GM21723 (cell line): ENCODE results near the gene DNA2.
"Not testable (repeated sequence)": the region's sequence is repeated elsewhere in the genome, so short reads cannot be mapped to it uniquely, and the experiment has no call there.

Experiments
- ATAC-seq: cut with Tn5 transposase; IDR thresholded peaks from one replicate; pipeline ENCODE4 v1.9.1; 2021; ENCODE audit warnings: mild to moderate bottlenecking, moderate library complexity; ENCODE audit not compliant: unreplicated experiment

The DNA2 gene, protein sequence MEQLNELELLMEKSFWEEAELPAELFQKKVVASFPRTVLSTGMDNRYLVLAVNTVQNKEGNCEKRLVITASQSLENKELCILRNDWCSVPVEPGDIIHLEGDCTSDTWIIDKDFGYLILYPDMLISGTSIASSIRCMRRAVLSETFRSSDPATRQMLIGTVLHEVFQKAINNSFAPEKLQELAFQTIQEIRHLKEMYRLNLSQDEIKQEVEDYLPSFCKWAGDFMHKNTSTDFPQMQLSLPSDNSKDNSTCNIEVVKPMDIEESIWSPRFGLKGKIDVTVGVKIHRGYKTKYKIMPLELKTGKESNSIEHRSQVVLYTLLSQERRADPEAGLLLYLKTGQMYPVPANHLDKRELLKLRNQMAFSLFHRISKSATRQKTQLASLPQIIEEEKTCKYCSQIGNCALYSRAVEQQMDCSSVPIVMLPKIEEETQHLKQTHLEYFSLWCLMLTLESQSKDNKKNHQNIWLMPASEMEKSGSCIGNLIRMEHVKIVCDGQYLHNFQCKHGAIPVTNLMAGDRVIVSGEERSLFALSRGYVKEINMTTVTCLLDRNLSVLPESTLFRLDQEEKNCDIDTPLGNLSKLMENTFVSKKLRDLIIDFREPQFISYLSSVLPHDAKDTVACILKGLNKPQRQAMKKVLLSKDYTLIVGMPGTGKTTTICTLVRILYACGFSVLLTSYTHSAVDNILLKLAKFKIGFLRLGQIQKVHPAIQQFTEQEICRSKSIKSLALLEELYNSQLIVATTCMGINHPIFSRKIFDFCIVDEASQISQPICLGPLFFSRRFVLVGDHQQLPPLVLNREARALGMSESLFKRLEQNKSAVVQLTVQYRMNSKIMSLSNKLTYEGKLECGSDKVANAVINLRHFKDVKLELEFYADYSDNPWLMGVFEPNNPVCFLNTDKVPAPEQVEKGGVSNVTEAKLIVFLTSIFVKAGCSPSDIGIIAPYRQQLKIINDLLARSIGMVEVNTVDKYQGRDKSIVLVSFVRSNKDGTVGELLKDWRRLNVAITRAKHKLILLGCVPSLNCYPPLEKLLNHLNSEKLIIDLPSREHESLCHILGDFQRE

DNA sequence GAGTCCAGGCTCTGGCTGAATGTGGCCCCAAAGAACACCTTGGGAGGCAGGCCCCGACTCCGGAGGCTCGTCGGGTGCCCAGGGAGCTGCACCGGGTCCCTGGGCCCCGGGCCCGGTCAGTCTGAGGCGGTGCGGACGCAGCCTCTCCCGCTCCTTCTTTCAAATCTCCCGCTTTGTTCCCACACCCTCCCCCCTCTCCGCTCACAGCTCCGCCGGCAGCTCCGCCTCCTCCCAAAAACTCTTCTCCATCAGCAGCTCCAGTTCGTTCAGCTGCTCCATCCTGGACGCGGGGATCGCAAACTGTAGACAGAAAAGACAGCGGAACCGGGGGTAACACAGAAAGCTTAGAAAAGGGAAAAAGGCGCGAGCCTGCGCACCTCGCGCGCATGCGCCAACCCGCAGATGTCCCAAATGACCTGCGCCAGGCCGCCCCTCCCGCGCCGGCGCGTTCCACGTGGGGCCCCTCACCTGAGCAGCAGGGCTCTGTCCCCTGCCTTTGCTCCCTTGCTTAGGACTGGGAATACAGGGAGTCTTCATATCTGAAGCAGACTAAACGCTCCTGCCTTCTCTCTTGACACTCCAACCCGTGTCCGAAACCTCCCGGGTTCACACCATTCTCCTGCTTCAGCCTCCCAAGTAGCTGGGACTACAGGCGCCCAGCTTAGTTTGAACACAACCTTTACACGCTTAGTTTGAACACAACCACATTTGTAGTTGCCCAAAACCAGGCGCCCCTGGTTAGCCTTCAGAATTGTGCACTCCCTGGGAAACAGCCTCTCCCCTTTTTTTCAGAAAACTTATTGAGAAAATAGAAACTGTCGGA lies at the start of gene DNA2:
TSS of gene DNA2 (minus strand) at position 388 of the 823 bp plus-strand sequence. CDS start at position 279, 109 bp downstream.
- ATAC-seq = peak; percentile 82

DNA sequence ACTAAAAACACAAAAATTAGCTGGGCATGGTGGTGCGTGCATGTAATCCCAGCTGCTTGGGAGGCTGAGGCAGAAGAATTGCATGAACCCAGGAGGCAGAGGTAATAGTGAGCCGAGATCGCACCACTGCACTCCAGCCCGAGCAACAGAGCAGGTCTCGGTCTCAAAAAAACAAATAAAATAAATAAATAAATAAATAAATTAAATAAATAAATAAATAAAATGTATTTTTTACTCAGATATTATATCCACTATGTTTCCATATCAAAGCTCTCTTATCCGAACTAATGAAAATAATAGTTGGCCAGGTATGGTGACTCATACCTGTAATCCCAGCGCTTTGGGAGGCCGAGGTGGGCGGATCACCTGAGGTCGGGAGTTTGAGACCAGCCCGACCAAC lies 46.8 kb upstream of the DNA2 start:
- ATAC-seq = not testable (repeated sequence)

DNA sequence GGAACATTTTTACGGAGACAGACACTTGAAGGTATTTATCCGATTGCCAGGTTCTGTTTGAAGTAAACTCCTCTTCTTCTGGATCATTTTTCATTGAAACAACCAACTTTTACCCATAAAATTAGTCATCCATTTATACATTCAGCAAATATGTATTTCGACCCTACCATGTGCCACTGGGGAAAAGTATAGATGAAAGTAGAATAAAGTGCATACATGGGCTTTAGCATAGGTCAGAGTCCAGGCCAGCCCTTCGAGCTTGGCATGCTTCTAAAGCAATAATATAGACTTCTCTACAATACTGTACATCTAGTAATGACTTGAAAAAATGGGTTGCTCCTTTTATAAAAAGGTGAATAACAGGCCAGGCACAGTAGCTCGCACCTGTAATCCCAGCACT lies 45.4 kb upstream of the DNA2 start:
- no peak for ATAC-seq

DNA sequence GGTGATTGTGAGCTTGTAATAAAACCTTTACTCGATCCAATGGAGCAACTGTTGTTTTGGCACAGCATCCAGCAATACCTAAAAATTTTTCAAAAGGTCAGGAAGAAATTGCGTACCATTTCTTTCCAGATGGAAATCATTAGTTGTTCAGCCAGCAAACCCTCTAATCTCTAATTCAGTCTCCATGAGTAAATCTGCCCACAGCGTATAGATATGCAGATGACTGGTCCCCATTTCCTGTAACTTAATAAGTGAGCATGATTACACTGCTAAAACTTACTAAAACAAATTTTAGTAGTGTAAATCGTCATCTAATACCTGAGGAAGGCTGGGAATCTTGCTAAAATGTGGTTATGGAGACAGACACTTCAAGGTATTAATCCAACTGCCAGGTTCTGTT lies 45.0 kb upstream of the DNA2 start:
- no peak for ATAC-seq

DNA sequence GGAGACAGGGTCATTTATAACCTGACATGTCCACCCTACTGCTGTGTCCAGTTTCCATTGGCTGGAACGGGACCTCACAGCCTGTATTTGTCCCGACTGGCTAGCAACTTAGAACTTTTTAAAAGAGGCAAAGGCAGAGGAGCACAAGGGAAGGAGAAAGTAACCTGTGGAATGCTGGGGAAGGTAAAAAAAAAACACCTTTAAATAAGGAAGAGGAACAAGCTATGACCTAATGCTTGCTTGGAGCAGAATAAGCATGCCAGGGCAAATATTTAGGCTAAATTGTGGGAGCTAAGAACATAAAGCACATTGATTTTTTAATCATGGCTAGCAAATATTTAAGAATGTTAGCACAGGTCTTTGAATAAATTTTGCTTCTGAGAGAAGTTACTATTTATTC lies 44.4 kb upstream of the DNA2 start:
- ATAC-seq = not testable (repeated sequence)

GRCh38 chr10:68508090-68508489 lies 36.3 kb upstream of the DNA2 start:
- ATAC-seq = no peak

GRCh38 chr10:68506411-68506810 lies 34.6 kb upstream of the DNA2 start:
- no peak for ATAC-seq

DNA sequence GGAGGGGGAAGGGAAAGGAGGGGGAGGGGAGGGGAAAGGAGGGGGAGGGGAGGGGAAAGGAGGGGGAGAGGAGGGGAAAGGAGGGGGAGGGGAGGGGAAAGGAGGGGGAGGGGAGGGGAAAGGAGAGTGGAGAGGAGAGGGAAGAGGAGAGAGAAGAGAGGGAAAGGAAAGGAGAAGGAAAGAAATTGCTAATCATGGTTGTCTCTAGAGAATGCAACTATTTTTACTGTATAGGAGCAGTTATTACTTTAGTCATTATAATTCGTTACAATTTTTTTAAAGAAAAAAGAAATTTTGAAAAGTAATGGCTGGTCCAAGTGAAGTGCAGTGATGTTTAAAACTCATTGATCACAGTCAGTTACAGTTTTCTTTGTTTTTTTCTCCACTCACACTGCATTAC lies 31.1 kb upstream of the DNA2 start:
- no peak for ATAC-seq

GRCh38 chr10:68501691-68502090 lies 29.9 kb upstream of the DNA2 start:
- no peak for ATAC-seq

DNA sequence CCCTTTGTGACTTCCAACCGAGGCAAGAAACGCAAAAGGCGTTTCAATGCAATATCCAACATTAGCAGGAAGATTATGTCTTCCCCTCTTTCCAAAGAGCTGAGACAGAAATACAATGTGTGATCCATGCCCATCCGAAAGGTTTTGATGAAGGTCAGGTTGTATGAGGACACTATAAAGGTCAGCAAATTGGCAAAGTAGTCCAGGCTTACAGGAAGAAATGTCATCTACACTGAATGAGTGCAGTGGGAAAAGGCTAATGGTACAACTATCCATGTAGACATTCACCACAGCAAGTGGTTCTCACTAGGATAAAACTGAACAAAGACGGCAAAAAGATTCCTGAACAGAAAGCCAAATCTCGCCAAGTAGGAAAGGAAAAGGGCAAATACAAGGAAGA lies 27.8 kb upstream of the DNA2 start:
- ATAC-seq = no peak

GRCh38 chr10:68496072-68496471 lies 24.3 kb upstream of the DNA2 start:
- no peak for ATAC-seq

GRCh38 chr10:68492118-68492517 lies 20.3 kb upstream of the DNA2 start:
- no peak for ATAC-seq

- no peak for ATAC-seq
Measured at GRCh38 chr10:68489919-68490318, 18.1 kb upstream of the DNA2 start.

- no peak for ATAC-seq
Measured at GRCh38 chr10:68474021-68474420, 2.2 kb upstream of the DNA2 start.

DNA sequence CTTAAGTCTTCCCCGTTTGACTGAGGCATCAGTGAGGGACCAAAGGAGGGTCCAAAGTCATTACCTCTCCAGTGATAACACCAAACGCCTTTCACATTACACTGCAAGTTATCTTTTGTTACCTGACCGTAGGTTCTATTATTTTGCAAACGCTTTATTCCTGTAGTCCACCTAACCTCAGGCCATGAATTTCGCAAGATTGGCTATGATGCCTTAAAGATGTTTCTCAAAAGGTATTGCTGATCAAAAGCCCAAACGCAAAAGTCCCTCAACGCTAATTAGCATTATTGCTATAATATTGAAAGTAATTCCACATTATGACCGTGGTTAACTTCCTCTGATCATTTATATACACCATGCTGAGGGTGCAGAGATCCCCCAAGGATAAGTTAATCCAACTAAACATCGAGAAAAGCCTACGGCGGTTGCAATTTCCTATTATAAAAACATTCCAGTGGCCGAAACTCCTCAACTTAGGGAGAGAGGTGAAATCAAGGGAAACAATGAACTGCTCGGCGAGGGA lies 649 bp downstream of the DNA2 start:
- ATAC-seq = peak; percentile 9

GRCh38 chr10:68470300-68470699 lies 1.5 kb downstream of the DNA2 start:
- ATAC-seq = no peak

DNA sequence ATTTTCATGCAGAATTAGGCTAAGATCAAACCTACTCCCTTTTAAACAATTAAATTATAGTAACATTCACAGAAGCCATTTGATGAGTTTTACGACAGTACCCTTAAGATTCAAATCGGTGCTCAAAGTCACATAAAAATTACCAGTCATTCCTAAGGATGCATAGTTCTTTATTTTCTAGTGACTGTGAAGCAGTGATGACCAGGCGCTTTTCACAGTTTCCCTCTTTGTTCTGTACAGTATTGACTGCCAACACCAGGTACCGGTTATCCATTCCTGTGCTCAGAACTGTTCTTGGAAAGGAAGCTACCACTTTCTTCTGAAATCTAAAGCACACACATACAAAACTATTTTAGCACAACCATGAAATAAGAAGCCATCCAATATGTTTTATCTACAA lies 1.9 kb downstream of the DNA2 start:
- ATAC-seq = no peak

- not testable (repeated sequence) for ATAC-seq
Measured at GRCh38 chr10:68464729-68465128, 7.0 kb downstream of the DNA2 start.

- no peak for ATAC-seq
Measured at GRCh38 chr10:68463365-68464093, 8.2 kb downstream of the DNA2 start.

- no peak for ATAC-seq
Measured at GRCh38 chr10:68462536-68462935, 9.2 kb downstream of the DNA2 start.
